Endodermal cell (in vitro differentiated cells): ENCODE data around the gene ASPSCR1. TPM values are rescaled to one million over a fixed set of nuclear protein-coding genes. Genes with fewer than 3 reads are reported as not detected.

Experiments used
- DNase-seq: peaks from one replicate; pipeline ENCODE4 v3.0.0-alpha.2; 2017
- H3K27ac ChIP-seq: 2 replicates; pipeline ENCODE4 v1.5.1; 2013; ENCODE audit warnings: mild to moderate bottlenecking, low read depth, low read length, moderate library complexity
- H3K27me3 ChIP-seq: 2 replicates; pipeline ENCODE4 v1.6.1; 2013; ENCODE audit warnings: mild to moderate bottlenecking, low read length, moderate library complexity; ENCODE audit not compliant: insufficient read depth, control insufficient read depth, poor library complexity, severe bottlenecking
- H3K36me3 ChIP-seq: 2 replicates; pipeline ENCODE4 v1.7.0; 2013; ENCODE audit warnings: mild to moderate bottlenecking, low read length, moderate library complexity; ENCODE audit not compliant: control insufficient read depth, insufficient read depth
- H3K4me1 ChIP-seq: one replicate; pipeline ENCODE4 v1.7.0; 2013; ENCODE audit warnings: low read length; ENCODE audit not compliant: control insufficient read depth, insufficient read depth
- H3K4me3 ChIP-seq: 2 replicates; pipeline ENCODE4 v1.5.1; 2013; ENCODE audit warnings: mild to moderate bottlenecking, low read length, moderate library complexity
- H3K9ac ChIP-seq: 2 replicates; pipeline ENCODE4 v1.6.1; 2013; ENCODE audit warnings: mild to moderate bottlenecking, low read length, moderate library complexity; ENCODE audit not compliant: poor library complexity, severe bottlenecking; ENCODE audit errors: extremely low read depth
- H3K9me3 ChIP-seq: 2 replicates; pipeline ENCODE4 v1.6.1; 2013; ENCODE audit warnings: mild to moderate bottlenecking, low read length, moderate library complexity; ENCODE audit not compliant: control insufficient read depth
- H3K27ac Mint-ChIP-seq: 2 replicates; pipeline ENCODE4 v1.8.0; 2020; ENCODE audit warnings: mixed read lengths
- H3K27me3 Mint-ChIP-seq: 2 replicates; pipeline ENCODE4 v1.8.0; 2021; ENCODE audit warnings: mild to moderate bottlenecking, mixed read lengths; ENCODE audit not compliant: insufficient read depth
- H3K36me3 Mint-ChIP-seq: 2 replicates; pipeline ENCODE4 v1.8.0; 2020; ENCODE audit warnings: low read depth, mixed read lengths
- H3K4me1 Mint-ChIP-seq: 2 replicates; pipeline ENCODE4 v1.8.0; 2020; ENCODE audit warnings: mixed read lengths
- H3K4me3 Mint-ChIP-seq: 2 replicates; pipeline ENCODE4 v1.8.0; 2020; ENCODE audit warnings: mild to moderate bottlenecking, moderate library complexity, mixed read lengths
- H3K9me3 Mint-ChIP-seq: 2 replicates; pipeline ENCODE4 v1.8.0; 2020; ENCODE audit warnings: mild to moderate bottlenecking, mixed read lengths
- CTCF ChIP-seq: fragments of 200-600 bp; sonication (generic); conservative IDR thresholded peaks from 2 replicates; pipeline ENCODE4 v1.5.0; 2021; ENCODE audit warnings: antibody characterized with exemption, mild to moderate bottlenecking
- WGBS, 2 experiments: methylation state at CpG; one replicate each; pipeline versions ENCODE4 v1.1.5 to v1.1.7; 2013; ENCODE audit warnings: missing lambda C conversion rate in 2 of 2, mixed read lengths in 1 of 2; ENCODE audit not compliant: insufficient coverage in 1 of 2, insufficient read length in 1 of 2; 5-methylcytosine and 5-hydroxymethylcytosine counted together
- total RNA-seq, 2 donors: library from RNA; stranded (reverse); fragmentation: NEBNext Ultra II Directional in 1 of 2; extraction: Animal tissue kit (Norgen Biotek cat#: 25700) in 1 of 2; gene quantifications; 2 replicates in 1 of 2; 3 replicates in 1 of 2; pipeline ENCODE4 v1.2.1, GENCODE V29; 2021

Gene ASPSCR1
- total RNA-seq, 2 donors from 2014 or later: 50.8 to 65.4 TPM

GRCh38 chr17:81987161-81987770 lies 9.8 kb downstream of the ASPSCR1 start:
- H3K4me1 ChIP-seq: no peaks in the 10 kb centered on the region
- H3K4me1 Mint-ChIP-seq: no peaks in the 10 kb centered on the region
- no peak for DNase-seq
- no peak for TF ChIP-seq CTCF
- H3K36me3 ChIP-seq: peaks cover 25% of the 10 kb centered on the region
- no peak overlapping the region for H3K4me3 ChIP-seq
- no peak overlapping the region for H3K4me3 Mint-ChIP-seq
- H3K27me3 ChIP-seq: no peaks in the 10 kb centered on the region
- H3K9ac ChIP-seq: no peak overlapping the region
- H3K36me3 Mint-ChIP-seq: peaks cover 44% of the 10 kb centered on the region
- no peaks in the 10 kb centered on the region for H3K27me3 Mint-ChIP-seq
- H3K9me3 Mint-ChIP-seq: no peaks in the 10 kb centered on the region
- WGBS, 2 experiments: 94 to 97% methylated on average over 22 to 26 of the region's 26 CpGs
- H3K9me3 ChIP-seq: no peaks in the 10 kb centered on the region
- no peak overlapping the region for H3K27ac ChIP-seq
- no peak overlapping the region for H3K27ac Mint-ChIP-seq

- no peaks in the 10 kb centered on the region for H3K27me3 ChIP-seq
- H3K9ac ChIP-seq: no peak overlapping the region
- H3K9me3 Mint-ChIP-seq: no peaks in the 10 kb centered on the region
- no peaks in the 10 kb centered on the region for H3K4me1 Mint-ChIP-seq
- no peak for TF ChIP-seq CTCF
- no peak overlapping the region for H3K4me3 Mint-ChIP-seq
- peak overlapping the region; percentile 96 for H3K27ac ChIP-seq
- H3K9me3 ChIP-seq: no peaks in the 10 kb centered on the region
- peaks cover 3% of the 10 kb centered on the region for H3K36me3 ChIP-seq
- no peaks in the 10 kb centered on the region for H3K4me1 ChIP-seq
- H3K4me3 ChIP-seq: no peak overlapping the region
- no peak for DNase-seq
- WGBS, 2 experiments: 93 to 96% methylated on average over 19 to 25 of the region's 25 CpGs
- H3K36me3 Mint-ChIP-seq: peaks cover 23% of the 10 kb centered on the region
- no peaks in the 10 kb centered on the region for H3K27me3 Mint-ChIP-seq
- no peak overlapping the region for H3K27ac Mint-ChIP-seq
Measured at GRCh38 chr17:81990836-81991683, 13.6 kb downstream of the ASPSCR1 start.

- no peak overlapping the region for H3K4me3 Mint-ChIP-seq
- H3K27ac ChIP-seq: peak overlapping the region; percentile 96
- H3K9me3 Mint-ChIP-seq: no peaks in the 10 kb centered on the region
- no peaks in the 10 kb centered on the region for H3K9me3 ChIP-seq
- peaks cover 3% of the 10 kb centered on the region for H3K36me3 ChIP-seq
- H3K9ac ChIP-seq: no peak overlapping the region
- TF ChIP-seq CTCF: no peak
- H3K4me1 ChIP-seq: no peaks in the 10 kb centered on the region
- H3K27me3 Mint-ChIP-seq: no peaks in the 10 kb centered on the region
- WGBS, 2 experiments: 56 to 75% methylated on average over 13 to 31 of the region's 31 CpGs
- no peak overlapping the region for H3K27ac Mint-ChIP-seq
- no peaks in the 10 kb centered on the region for H3K4me1 Mint-ChIP-seq
- peaks cover 22% of the 10 kb centered on the region for H3K36me3 Mint-ChIP-seq
- H3K27me3 ChIP-seq: no peaks in the 10 kb centered on the region
- peak; percentile 85 for DNase-seq
- no peak overlapping the region for H3K4me3 ChIP-seq
Measured at GRCh38 chr17:81991684-81992305, 14.4 kb downstream of the ASPSCR1 start.
